Adrenal gland (tissue), 5 donors: ENCODE results near the gene RXRB.

Experiments used
- POLR2A ChIP-seq, 2 donors: fragments of 450-650 bp; IDR thresholded peaks; one replicate each; pipeline ENCODE4 v1.6.1; 2017; ENCODE audit warnings: antibody characterized with exemption in 2 of 2, mild to moderate bottlenecking in 2 of 2, moderate library complexity in 1 of 2
- TF ChIP-seq, protein P1 (sequence below), 6 experiments: fragments of 450-650 bp in 4 of 6; fragments of 200-600 bp in 2 of 6; sonication (generic) in 1 of 6; IDR thresholded peaks; 1 replicate in 5 of 6; 2 replicates in 1 of 6; pipeline versions ENCODE4 v1.5.1 to v1.8.0; 2016 to 2021; ENCODE audit warnings: antibody characterized with exemption in 6 of 6, mild to moderate bottlenecking in 2 of 6, moderate library complexity in 1 of 6
- donor health status: DM: no; HTN: no; CAD: no.

DNA sequence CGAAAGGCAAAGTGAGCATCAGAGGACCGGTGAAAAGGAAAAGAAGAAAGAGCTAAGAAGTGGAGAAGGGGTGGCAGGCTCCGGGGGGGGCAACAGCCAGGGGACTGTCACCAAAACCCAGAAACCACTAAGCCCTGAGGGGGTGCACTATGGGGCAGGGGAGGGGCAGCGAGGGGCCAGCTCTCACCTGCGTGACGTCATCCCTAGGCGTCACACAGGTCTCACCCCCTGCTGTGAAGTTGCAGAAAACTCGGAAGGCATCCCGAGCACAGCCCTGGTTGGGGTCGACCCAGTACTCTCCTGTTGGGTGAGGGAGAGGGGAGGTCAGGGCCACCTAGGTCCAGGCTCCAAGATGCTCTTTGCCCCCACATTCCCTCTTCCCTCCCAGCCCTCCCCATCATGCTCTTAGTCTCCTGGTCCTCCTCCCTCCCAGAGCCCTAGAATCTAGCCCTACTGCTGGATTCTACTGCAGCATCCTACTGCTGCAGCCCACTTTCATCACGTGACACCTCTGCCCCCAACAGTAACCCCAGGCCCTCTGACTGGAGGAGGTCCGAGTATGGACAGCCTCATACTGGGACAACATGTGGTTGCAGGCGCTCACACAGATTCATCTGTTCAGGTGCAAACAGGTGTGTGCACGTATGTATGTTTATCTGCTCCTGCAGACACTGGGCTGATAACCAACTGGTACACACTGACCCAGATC is 35.6 kb downstream of the RXRB start:
- TF ChIP-seq, protein P1, sequence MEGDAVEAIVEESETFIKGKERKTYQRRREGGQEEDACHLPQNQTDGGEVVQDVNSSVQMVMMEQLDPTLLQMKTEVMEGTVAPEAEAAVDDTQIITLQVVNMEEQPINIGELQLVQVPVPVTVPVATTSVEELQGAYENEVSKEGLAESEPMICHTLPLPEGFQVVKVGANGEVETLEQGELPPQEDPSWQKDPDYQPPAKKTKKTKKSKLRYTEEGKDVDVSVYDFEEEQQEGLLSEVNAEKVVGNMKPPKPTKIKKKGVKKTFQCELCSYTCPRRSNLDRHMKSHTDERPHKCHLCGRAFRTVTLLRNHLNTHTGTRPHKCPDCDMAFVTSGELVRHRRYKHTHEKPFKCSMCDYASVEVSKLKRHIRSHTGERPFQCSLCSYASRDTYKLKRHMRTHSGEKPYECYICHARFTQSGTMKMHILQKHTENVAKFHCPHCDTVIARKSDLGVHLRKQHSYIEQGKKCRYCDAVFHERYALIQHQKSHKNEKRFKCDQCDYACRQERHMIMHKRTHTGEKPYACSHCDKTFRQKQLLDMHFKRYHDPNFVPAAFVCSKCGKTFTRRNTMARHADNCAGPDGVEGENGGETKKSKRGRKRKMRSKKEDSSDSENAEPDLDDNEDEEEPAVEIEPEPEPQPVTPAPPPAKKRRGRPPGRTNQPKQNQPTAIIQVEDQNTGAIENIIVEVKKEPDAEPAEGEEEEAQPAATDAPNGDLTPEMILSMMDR (IDR thresholded peaks at IDR 0.05) = no peak
- TF ChIP-seq POLR2A (IDR thresholded peaks at IDR 0.05) = no peak
